Osteoblast (primary cell): Measurements from ENCODE around the gene SNX30. TPM values are rescaled to one million over a fixed set of nuclear protein-coding genes. Genes with fewer than 3 reads are reported as not detected.

Experiments
- DNase-seq: peaks from one replicate; pipeline ENCODE4 v3.0.0; 2011; ENCODE audit warnings: low spot score, mixed read lengths; ENCODE audit not compliant: insufficient read length; ENCODE audit errors: missing footprints
- H2AFZ ChIP-seq: 2 replicates; pipeline ENCODE4 v1.6.0; 2011; ENCODE audit warnings: mild to moderate bottlenecking, low read length
- H3K27ac ChIP-seq: 2 replicates; pipeline ENCODE4 v1.5.1; 2011; ENCODE audit warnings: mild to moderate bottlenecking, low read depth, low read length, moderate library complexity
- H3K27me3 ChIP-seq: 2 replicates; pipeline ENCODE4 v1.6.0; 2012; ENCODE audit warnings: mild to moderate bottlenecking, control low read depth, inconsistent platforms, low read length, moderate library complexity; ENCODE audit not compliant: insufficient read depth
- H3K36me3 ChIP-seq: 2 replicates; pipeline ENCODE4 v1.5.1; 2011; ENCODE audit warnings: mild to moderate bottlenecking, low read length, control low read depth, moderate library complexity; ENCODE audit not compliant: insufficient read depth
- H3K4me1 ChIP-seq: 2 replicates; pipeline ENCODE4 v1.5.1; 2011; ENCODE audit warnings: mild to moderate bottlenecking, low read length, control low read depth, moderate library complexity; ENCODE audit not compliant: insufficient read depth
- H3K4me2 ChIP-seq: 2 replicates; pipeline ENCODE4 v1.6.0; 2011; ENCODE audit warnings: mild to moderate bottlenecking, low read length; ENCODE audit not compliant: insufficient read depth
- H3K4me3 ChIP-seq: fragments of 200-600 bp; sonication (generic); 3 replicates; pipeline ENCODE4 v1.5.1; 2012; ENCODE audit warnings: mild to moderate bottlenecking, low read length, inconsistent platforms; ENCODE audit not compliant: insufficient read depth
- H3K79me2 ChIP-seq: 2 replicates; pipeline ENCODE4 v1.6.0; 2012; ENCODE audit warnings: mild to moderate bottlenecking, low read length, control low read depth, inconsistent platforms; ENCODE audit not compliant: insufficient read depth
- H3K9me3 ChIP-seq: 2 replicates; pipeline ENCODE4 v1.5.1; 2011; ENCODE audit warnings: low read depth, low read length, control low read depth
- H4K20me1 ChIP-seq: 2 replicates; pipeline ENCODE4 v1.6.0; 2012; ENCODE audit warnings: mild to moderate bottlenecking, low read length, control low read depth; ENCODE audit not compliant: insufficient read depth
- CTCF ChIP-seq: IDR thresholded peaks from 2 replicates; pipeline ENCODE4 v1.5.1; 2011; ENCODE audit warnings: mild to moderate bottlenecking, low read depth, low read length, moderate library complexity; ENCODE audit errors: extremely low read depth
- total RNA-seq: library from RNA; depleted of rRNA; stranded (reverse); fragments of >200 nt; gene quantifications from 2 replicates; pipeline ENCODE4 v1.2.3, GENCODE V29; 2012

SNX30 gene
- total RNA-seq, 1 donor: 38.7 TPM

- Histone ChIP-seq H3K36me3 (no peaks in the 10 kb centered on the region), H4K20me1 (peaks cover 18% of the 10 kb centered on the region), H3K27me3 (no peaks in the 10 kb centered on the region), H3K9me3 (no peaks in the 10 kb centered on the region), H3K4me1 (no peaks in the 10 kb centered on the region), H2AFZ (no peak overlapping the region), H3K4me2 (no peak overlapping the region), H3K4me3 (no peak overlapping the region), H3K79me2 (peaks cover 44% of the 10 kb centered on the region), H3K27ac (no peak overlapping the region)
- TF ChIP-seq CTCF: no peak
- DNase-seq: no peak
These were observed 45.4 kb downstream of the SNX30 start for GRCh38 chr9:112795921-112796320.

DNA sequence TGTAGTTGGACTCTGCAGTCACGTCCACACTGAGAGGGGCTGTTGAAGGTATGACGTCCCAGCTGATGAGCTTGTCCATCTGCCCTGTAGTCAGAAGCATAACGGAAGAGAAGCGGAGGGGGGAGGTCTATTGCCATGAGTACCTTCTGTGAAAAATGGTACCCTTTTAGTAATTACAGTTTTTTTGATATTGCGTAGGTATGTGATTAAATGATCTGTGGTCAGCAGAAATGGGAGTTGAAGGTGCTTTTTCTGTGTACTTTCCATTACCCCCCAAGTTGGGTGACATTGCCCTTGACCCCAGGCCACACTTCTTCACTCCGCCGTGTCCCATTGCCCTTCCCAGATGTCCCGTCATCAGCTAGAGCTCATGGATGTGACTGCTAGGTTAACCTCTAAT, 45.9 kb downstream of the SNX30 start:
- Histone ChIP-seq H2AFZ (no peak overlapping the region), H4K20me1 (peaks cover 18% of the 10 kb centered on the region), H3K4me2 (no peak overlapping the region), H3K27me3 (no peaks in the 10 kb centered on the region), H3K9me3 (no peaks in the 10 kb centered on the region), H3K4me1 (no peaks in the 10 kb centered on the region), H3K27ac (no peak overlapping the region), H3K79me2 (peaks cover 44% of the 10 kb centered on the region), H3K36me3 (no peaks in the 10 kb centered on the region), H3K4me3 (no peak overlapping the region)
- no peak for TF ChIP-seq CTCF
- DNase-seq: no peak

DNA sequence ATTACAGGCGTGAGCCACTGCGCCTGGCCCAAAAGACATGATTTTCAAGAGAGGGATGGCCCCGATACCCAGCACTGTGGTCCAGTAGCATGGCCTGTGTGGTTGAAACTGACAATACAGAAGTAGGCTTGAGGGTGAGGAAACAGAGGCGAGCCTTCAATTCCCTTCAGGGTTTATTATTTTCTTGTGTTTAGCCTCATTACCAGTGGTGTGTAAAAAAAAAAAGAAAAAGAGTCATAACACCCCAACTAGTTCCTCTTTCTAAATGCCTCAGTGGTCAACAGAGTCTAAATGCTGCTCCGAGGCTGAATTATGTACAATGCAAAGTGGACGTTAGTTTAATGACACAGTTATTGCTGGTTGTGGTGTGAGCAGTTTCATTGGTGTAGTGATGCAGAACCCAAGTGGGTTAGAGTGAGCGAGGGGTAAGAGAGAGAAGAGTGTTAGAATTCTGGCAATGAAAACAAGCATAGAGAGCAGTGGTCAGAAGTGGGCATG, 58.8 kb downstream of the SNX30 start:
- Histone ChIP-seq H3K27me3 (no peaks in the 10 kb centered on the region), H4K20me1 (peaks cover 3% of the 10 kb centered on the region), H3K79me2 (peaks cover 23% of the 10 kb centered on the region), H3K4me3 (no peak overlapping the region), H3K36me3 (no peaks in the 10 kb centered on the region), H2AFZ (no peak overlapping the region), H3K4me1 (no peaks in the 10 kb centered on the region), H3K4me2 (no peak overlapping the region), H3K27ac (no peak overlapping the region), H3K9me3 (no peaks in the 10 kb centered on the region)
- TF ChIP-seq CTCF: no peak
- no peak for DNase-seq

DNA sequence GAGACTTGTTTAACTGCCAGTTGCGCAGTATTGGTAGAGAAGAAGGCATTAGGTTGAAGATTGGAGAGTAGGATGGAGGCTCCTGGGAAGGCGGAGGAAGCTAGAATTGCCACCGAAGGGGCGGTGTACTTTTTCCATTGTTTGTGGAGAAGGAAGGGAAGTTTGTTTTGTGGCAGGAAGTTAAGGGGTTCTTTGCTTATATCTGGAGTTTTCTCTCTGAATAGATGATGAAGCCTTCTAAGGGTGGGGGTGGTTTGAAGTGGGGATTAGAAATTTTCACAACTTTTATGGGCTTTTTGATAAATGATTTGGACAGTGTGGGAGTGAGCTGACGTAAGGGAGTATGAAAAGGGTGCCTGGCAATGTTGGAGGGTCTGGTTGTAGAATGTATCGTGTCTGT, 59.3 kb downstream of the SNX30 start:
- no peaks in the 10 kb centered on the region for H3K36me3 ChIP-seq
- no peaks in the 10 kb centered on the region for H3K27me3 ChIP-seq
- H3K9me3 ChIP-seq: no peaks in the 10 kb centered on the region
- no peak overlapping the region for H3K4me2 ChIP-seq
- TF ChIP-seq CTCF: no peak
- no peak overlapping the region for H3K4me3 ChIP-seq
- no peak overlapping the region for H2AFZ ChIP-seq
- no peaks in the 10 kb centered on the region for H3K4me1 ChIP-seq
- DNase-seq: no peak
- H3K27ac ChIP-seq: no peak overlapping the region
- peaks cover 19% of the 10 kb centered on the region for H3K79me2 ChIP-seq
- peaks cover 3% of the 10 kb centered on the region for H4K20me1 ChIP-seq
